Skeletal muscle tissue (tissue), 4 donors: ENCODE data around the gene KCNMB2. TPM values are rescaled to one million over a fixed set of nuclear protein-coding genes. Genes with fewer than 3 reads are reported as not detected.

Experiments used
- H3K27ac ChIP-seq: one replicate; pipeline ENCODE4 v1.7.0; 2013; ENCODE audit warnings: mild to moderate bottlenecking, low read depth, low read length, inconsistent platforms
- H3K27me3 ChIP-seq, 3 donors: one replicate each; pipeline ENCODE4 v1.7.0; 2013; ENCODE audit warnings: low read length in 3 of 3; ENCODE audit not compliant: control insufficient read depth in 3 of 3, insufficient read depth in 3 of 3
- H3K36me3 ChIP-seq, 3 donors: one replicate each; pipeline ENCODE4 v1.7.0; 2013; ENCODE audit warnings: low read length in 3 of 3; ENCODE audit not compliant: control insufficient read depth in 3 of 3, insufficient read depth in 3 of 3
- H3K4me1 ChIP-seq, 3 donors: one replicate each; pipeline ENCODE4 v1.7.0; 2013; ENCODE audit warnings: low read length in 3 of 3, mild to moderate bottlenecking in 3 of 3; ENCODE audit not compliant: control insufficient read depth in 3 of 3, insufficient read depth in 3 of 3
- H3K4me3 ChIP-seq, 3 donors: one replicate each; pipeline ENCODE4 v1.7.0; 2013; ENCODE audit warnings: low read length in 3 of 3
- H3K9ac ChIP-seq, 3 donors: one replicate each; pipeline ENCODE4 v1.7.0; 2013; ENCODE audit warnings: low read length in 3 of 3, mild to moderate bottlenecking in 3 of 3, moderate library complexity in 2 of 3, low read depth in 1 of 3
- H3K9me3 ChIP-seq, 3 donors: one replicate each; pipeline ENCODE4 v1.7.0; 2013; ENCODE audit warnings: low read length in 3 of 3; ENCODE audit not compliant: control insufficient read depth in 3 of 3
- total RNA-seq: library from RNA; depleted of rRNA; stranded (reverse); fragments of >200 nt; gene quantifications from one replicate; pipeline ENCODE4 v1.2.3, GENCODE V29; 2014
- donor health status: Osteomylitis.

The KCNMB2 gene
- total RNA-seq, 1 donor from 2014 or later, result 11.5 TPM

DNA sequence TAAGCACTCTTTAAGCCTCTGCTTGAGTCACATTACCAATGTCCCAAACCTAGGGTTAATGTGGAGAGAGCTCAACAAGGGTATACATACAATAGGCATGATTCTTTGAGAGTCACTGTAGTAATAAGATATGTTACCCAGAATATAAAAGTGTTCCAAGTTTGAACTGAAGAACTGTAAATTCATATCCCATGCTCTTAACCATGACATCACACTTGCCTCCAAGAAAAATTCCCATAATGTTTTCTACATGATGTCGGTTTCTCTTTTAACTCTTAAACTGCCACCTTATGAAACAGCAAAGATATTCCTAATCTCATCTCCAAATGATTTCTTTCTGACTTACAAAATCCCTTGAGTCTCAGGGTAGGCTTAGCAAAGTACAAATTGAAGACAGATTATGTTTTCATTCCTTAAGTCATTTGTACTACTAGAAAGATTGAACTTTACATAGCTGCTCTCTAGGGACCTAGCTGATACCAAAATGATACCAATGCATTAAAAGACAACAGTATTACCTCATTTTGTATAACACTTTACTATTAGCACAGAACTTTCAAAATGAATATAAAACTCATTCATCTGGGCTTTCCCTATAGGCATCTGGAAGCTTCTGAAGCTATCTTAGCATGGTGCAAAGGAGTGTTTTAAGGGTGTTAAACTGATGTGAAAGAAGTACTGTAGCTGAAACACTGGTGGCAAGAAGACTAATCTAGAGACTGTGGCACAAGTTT lies 127.1 kb downstream of the KCNMB2 start:
- Histone ChIP-seq H3K9me3 (no peaks in the 10 kb centered on the region), H3K27ac (no peak overlapping the region), H3K27me3 (no peaks in the 10 kb centered on the region), H3K9ac (no peak overlapping the region), H3K4me1 (no peaks in the 10 kb centered on the region), H3K4me3 (no peak overlapping the region), H3K36me3 (no peaks in the 10 kb centered on the region)

GRCh38 chr3:178665747-178666146 lies 129.5 kb downstream of the KCNMB2 start:
- Histone ChIP-seq H3K36me3 (no peaks in the 10 kb centered on the region), H3K4me3 (no peak overlapping the region), H3K27me3 (no peaks in the 10 kb centered on the region), H3K9ac (no peak overlapping the region), H3K27ac (no peak overlapping the region), H3K9me3 (no peaks in the 10 kb centered on the region), H3K4me1 (no peaks in the 10 kb centered on the region)

- H3K9ac ChIP-seq, result no peak overlapping the region
- no peaks in the 10 kb centered on the region for H3K36me3 ChIP-seq
- H3K27me3 ChIP-seq, result no peaks in the 10 kb centered on the region
- H3K4me3 ChIP-seq, result no peak overlapping the region
- no peak overlapping the region for H3K27ac ChIP-seq
- H3K9me3 ChIP-seq, result no peaks in the 10 kb centered on the region
- no peaks in the 10 kb centered on the region for H3K4me1 ChIP-seq
Observed at GRCh38 chr3:178669022-178669601, 132.9 kb downstream of the KCNMB2 start.

GRCh38 chr3:178669758-178670157 lies 133.5 kb downstream of the KCNMB2 start:
- Histone ChIP-seq H3K27me3 (peaks cover 0 to 3% (median 0%) of the 10 kb centered on the region in 3 donors), H3K9ac (no peak overlapping the region), H3K36me3 (no peaks in the 10 kb centered on the region), H3K4me1 (no peaks in the 10 kb centered on the region), H3K4me3 (no peak overlapping the region), H3K27ac (no peak overlapping the region), H3K9me3 (no peaks in the 10 kb centered on the region)

DNA sequence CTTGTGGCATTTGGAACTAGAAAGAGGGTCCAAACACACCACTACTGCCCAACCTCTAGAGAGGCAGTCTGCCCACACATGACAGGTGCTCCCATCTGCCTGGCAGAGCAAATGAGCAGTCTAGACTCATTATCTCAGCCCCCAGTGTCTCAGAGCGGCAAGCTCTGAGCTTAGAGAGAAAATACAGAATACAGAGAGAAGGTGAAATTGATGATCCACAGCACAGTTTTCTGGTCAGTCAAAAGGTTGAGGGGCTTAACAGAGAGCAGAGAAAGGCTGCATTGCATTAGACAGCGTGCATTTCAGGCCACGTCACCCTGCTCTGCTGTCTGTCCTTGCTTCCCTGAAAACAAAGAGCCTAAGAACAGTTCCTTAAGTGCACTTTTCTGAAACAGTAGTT lies 135.1 kb downstream of the KCNMB2 start:
- Histone ChIP-seq H3K9ac (no peak overlapping the region), H3K4me1 (no peaks in the 10 kb centered on the region), H3K27me3 (peaks cover 0 to 3% (median 0%) of the 10 kb centered on the region in 3 donors), H3K36me3 (no peaks in the 10 kb centered on the region), H3K9me3 (no peaks in the 10 kb centered on the region), H3K4me3 (no peak overlapping the region), H3K27ac (no peak overlapping the region)

DNA sequence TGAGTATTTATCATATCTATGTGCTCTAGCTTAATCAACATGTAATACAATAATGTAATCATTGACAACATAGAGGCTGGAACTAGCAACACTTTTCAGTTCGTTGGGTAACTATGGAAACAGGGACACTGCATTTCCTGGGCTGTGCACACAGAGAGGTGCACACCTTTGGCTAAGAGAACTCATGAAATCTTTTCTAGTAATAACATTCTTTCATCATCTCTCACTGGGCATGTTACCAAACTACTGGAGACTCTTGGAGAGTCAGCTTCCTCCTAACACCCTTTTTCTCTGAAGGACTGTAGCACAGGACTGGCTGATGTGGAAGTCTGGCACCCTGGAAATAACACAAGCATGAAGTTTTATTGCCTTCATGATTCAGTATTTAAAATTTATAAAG lies 135.6 kb downstream of the KCNMB2 start:
- peaks cover 0 to 3% (median 0%) of the 10 kb centered on the region in 3 donors for H3K27me3 ChIP-seq
- H3K4me3 ChIP-seq, result no peak overlapping the region
- H3K9ac ChIP-seq, result no peak overlapping the region
- H3K36me3 ChIP-seq, result no peaks in the 10 kb centered on the region
- no peak overlapping the region for H3K27ac ChIP-seq
- no peaks in the 10 kb centered on the region for H3K9me3 ChIP-seq
- H3K4me1 ChIP-seq, result no peaks in the 10 kb centered on the region

DNA sequence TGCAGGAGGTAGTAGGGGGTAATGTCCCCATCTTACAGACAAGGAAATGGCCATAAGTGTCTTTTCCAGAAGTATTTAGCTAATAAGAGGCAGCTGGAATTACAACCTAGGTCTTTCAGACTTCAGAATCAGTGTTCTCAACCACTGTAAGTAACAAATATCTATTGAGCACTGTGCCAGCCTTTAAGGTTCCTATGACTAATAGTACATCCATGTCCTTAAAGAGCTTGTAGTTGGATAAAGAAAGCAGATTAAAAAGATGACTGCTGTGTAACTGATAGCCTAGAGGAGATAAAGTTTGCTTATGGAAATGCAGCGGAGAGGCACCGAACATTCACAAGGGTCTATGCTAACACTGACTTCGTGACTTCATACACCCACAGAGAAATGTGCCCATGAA lies 136.0 kb downstream of the KCNMB2 start:
- no peak overlapping the region for H3K9ac ChIP-seq
- no peak overlapping the region for H3K4me3 ChIP-seq
- H3K36me3 ChIP-seq, result no peaks in the 10 kb centered on the region
- H3K9me3 ChIP-seq, result no peaks in the 10 kb centered on the region
- no peaks in the 10 kb centered on the region for H3K4me1 ChIP-seq
- peaks cover 0 to 3% (median 0%) of the 10 kb centered on the region in 3 donors for H3K27me3 ChIP-seq
- H3K27ac ChIP-seq, result no peak overlapping the region

GRCh38 chr3:178673529-178673928 lies 137.3 kb downstream of the KCNMB2 start:
- Histone ChIP-seq H3K4me3 (no peak overlapping the region), H3K9ac (no peak overlapping the region), H3K9me3 (no peaks in the 10 kb centered on the region), H3K27ac (no peak overlapping the region), H3K27me3 (peaks cover 0 to 3% (median 0%) of the 10 kb centered on the region in 3 donors), H3K4me1 (no peaks in the 10 kb centered on the region), H3K36me3 (no peaks in the 10 kb centered on the region)

GRCh38 chr3:178676077-178676476 lies 139.8 kb downstream of the KCNMB2 start:
- H3K9me3 ChIP-seq, result no peaks in the 10 kb centered on the region

GRCh38 chr3:178676942-178677790 lies 140.9 kb downstream of the KCNMB2 start:
- no peaks in the 10 kb centered on the region for H3K4me1 ChIP-seq

More at GRCh38 chr3:178676077-178676476, 139.8 kb downstream of the KCNMB2 start:
- Histone ChIP-seq H3K4me3 (no peak overlapping the region), H3K27me3 (peaks cover 0 to 3% (median 0%) of the 10 kb centered on the region in 3 donors), H3K36me3 (no peaks in the 10 kb centered on the region), H3K4me1 (no peaks in the 10 kb centered on the region), H3K27ac (no peak overlapping the region), H3K9ac (no peak overlapping the region)

More at GRCh38 chr3:178676942-178677790, 140.9 kb downstream of the KCNMB2 start:
- H3K27me3 ChIP-seq, result peaks cover 0 to 3% (median 0%) of the 10 kb centered on the region in 3 donors
- no peak overlapping the region for H3K4me3 ChIP-seq
- no peaks in the 10 kb centered on the region for H3K36me3 ChIP-seq
- H3K27ac ChIP-seq, result no peak overlapping the region
- no peak overlapping the region for H3K9ac ChIP-seq
- no peaks in the 10 kb centered on the region for H3K9me3 ChIP-seq
